Renal cortical epithelial cell (primary cell): Measurements from ENCODE around the gene COL9A2. TPM values are rescaled to one million over a fixed set of nuclear protein-coding genes. Genes with fewer than 3 reads are reported as not detected.

Experiments
- DNase-seq: peaks from one replicate; pipeline ENCODE4 v3.0.0-alpha.2; 2011; ENCODE audit warnings: low read depth
- total RNA-seq: library from RNA; depleted of rRNA; stranded (reverse); fragments of >200 nt; gene quantifications from 2 replicates; pipeline ENCODE4 v1.2.3, GENCODE V29; 2014

Gene COL9A2
- total RNA-seq, 1 donor from 2014 or later: 7.5 TPM

GRCh38 chr1:40257688-40258444 is 59.2 kb downstream of the COL9A2 start, which contains the start of gene ZMPSTE24:
ZMPSTE24 (plus strand) TSS chr1:40258236; CDS start chr1:40258272, 36 bp downstream.
- peak; percentile 90 for DNase-seq

GRCh38 chr1:40257313-40257687 is 59.8 kb downstream of the COL9A2 start:
- DNase-seq: peak; percentile 45

DNA sequence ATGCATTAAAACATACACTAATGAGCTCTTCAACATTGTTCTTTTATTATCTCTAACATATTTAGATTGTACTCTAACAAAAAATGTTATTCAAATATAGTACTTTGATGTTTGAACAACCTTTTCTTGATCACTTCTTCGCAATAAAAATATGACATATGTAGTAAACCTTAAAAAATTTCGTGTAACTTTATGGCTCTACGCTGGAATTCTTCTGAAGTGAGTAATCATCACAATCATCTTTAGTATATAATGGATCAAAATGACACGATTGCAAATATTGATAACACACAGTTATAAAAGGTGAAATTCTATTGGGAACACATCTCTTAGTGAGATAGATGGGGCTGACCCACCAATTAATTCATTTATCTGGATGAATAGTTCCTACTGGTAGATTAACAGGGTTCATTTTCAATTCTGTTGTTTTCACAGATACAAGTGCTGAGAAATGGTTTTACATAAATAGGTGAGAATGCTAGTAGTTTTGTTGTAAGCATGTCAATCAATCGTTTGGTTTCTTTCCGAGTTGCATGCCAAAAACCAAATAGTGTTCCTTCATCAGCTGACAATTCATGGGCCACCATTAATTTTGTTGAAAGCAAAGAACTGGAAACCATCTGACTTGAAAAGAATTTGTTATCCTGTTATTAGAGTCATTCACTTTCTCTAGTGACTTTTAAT is 60.5 kb downstream of the COL9A2 start:
- no peak for DNase-seq

- no peak for DNase-seq
Observed at GRCh38 chr1:40255231-40255630, 61.9 kb downstream of the COL9A2 start.

DNA sequence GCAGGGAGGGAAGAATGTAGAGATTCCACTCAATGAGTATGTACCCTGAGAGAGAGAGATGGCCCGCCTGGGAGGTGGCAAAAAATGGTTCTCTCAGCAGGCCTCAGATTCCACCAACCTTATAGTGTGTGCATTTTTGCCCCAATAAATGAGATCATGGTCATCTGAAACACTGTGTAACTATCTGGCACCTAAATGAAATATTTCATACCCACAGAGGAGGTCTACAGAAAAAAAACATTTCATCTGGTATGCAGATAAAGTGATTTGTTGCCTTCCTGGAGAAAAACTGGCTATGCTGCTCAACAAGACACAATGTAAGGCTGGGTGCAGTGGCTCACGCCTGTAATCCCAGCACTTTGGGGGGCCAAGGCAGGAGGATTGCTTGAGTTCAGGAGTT is 64.5 kb downstream of the COL9A2 start:
- no peak for DNase-seq

DNA sequence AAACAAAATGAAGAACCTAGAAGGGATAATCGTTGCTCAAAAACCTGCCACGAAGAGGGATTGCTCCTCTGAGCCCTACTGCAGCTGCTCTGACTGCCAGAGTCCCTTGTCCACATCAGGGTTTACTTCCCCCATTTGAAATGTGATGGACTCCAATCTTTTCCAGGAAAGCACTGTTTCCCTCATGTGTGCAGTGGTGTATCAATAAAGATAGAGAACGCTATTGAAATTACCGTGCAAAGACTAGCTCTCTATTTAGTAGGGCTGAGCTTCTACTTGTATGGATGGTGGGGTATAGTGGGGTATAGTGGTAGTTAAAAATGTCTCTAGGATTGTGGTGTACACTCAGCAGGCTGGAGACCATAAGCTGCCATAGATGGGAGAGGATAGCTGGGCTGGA is 65.6 kb downstream of the COL9A2 start:
- no peak for DNase-seq

Other genes starting within 250 kb of the COL9A2 start
- 29.0 and 51.4 TPM in 2 replicates for gene PPT1, start 220.0 kb downstream of the COL9A2 start, total RNA-seq
- 25.4 and 40.9 TPM in 2 replicates for gene RLF, start 155.9 kb downstream of the COL9A2 start, total RNA-seq
- not detected in 2 replicates for gene TMCO2, start 69.3 kb downstream of the COL9A2 start, total RNA-seq
- gene ZMPSTE24, start 59.0 kb downstream of the COL9A2 start, total RNA-seq: 88.9 and 140 TPM in 2 replicates
- 5.6 and 11.5 TPM in 2 replicates for gene SMAP2, start 56.4 kb upstream of the COL9A2 start, total RNA-seq
- gene ZFP69B, start 133.2 kb upstream of the COL9A2 start, total RNA-seq: 1.2 and 4.9 TPM in 2 replicates
- 3.0 and 3.2 TPM in 2 replicates for gene ZFP69, start 160.0 kb upstream of the COL9A2 start, total RNA-seq
- 8.3 and 12.0 TPM in 2 replicates for gene EXO5, start 191.5 kb upstream of the COL9A2 start, total RNA-seq
- gene ZNF684, start 214.4 kb upstream of the COL9A2 start, total RNA-seq: 2.4 and 11.0 TPM in 2 replicates